Endothelial cell of hepatic sinusoid (primary cell): ENCODE data around the gene RPUSD1.

Source experiments
- in situ Hi-C: cut with HindIII; loops from 2 replicates; pipeline ENCODE4 v1.10.0; 2017; ENCODE audit warnings: low sequenced_read_pairs

RPUSD1 gene, protein sequence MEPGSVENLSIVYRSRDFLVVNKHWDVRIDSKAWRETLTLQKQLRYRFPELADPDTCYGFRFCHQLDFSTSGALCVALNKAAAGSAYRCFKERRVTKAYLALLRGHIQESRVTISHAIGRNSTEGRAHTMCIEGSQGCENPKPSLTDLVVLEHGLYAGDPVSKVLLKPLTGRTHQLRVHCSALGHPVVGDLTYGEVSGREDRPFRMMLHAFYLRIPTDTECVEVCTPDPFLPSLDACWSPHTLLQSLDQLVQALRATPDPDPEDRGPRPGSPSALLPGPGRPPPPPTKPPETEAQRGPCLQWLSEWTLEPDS

DNA sequence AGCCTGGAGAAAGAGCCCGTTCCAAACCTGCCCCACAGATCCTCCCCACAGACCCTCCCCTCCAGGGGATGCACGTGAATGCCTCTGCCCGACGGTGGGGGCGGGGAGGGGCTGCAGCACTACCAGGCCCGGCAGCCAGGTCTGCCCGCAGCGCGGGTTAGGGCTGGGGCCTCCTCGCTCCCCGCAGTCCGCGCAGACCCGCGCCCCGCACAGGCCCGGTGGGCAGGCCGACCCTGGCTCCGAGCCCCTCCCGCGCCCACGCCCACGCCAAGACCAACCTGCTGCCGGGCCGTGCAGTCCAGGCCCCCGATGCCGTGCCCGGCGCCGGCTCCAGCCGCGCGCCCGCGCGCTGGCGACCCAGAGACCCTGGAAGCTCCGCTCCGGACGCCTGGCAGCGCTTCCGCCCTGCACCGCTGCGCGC, at the start of gene RPUSD1:
TSS of gene RPUSD1 (minus strand) at position 404 of the 421 bp plus-strand sequence. CDS start 644 bp downstream, outside the sequence.
- in situ Hi-C loops, result no loop called here

DNA sequence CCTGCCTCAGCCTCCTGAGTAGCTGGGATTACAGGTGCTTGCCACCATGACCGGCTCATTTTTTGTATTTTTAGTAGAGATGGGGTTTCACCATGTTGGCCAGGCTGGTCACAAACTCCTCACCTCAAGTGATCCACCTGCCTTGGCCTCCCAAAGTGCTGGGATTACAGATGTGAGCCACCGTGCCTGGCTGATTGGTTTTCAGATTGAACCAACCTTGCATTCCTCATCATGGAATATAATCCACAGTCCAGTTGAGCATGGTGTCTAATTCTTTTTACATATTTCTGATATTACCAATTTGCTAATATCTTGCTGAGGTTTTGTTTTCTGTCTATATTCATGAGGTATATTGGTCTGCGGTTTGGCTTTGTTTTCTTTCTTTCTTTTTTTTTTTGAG, 48.6 kb upstream of the RPUSD1 start:
- in situ Hi-C loops, result loop anchor here (10.0 kb wide), 5 partner anchors 78 to 378 kb away; no protein-coding TSS in a partner anchor

DNA sequence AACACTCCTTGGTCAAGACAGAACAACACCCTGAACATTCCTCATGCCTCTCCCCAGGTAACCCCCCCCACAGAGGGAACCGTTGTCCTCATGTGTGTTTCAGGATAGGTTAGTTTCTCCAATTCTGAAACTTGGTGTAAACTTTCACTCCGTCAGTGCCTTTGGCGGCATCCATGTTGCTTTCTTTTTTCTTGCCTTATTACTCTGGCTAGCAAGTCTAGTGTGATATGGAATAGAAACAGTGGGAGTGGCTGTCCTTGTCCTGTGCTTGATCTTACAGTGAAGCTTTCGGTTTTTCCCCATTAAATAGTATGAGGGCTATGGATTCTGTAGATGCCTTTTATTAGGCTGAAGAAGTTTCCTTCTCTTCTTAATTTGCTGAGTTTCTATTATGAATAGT, 48.0 kb upstream of the RPUSD1 start:
- in situ Hi-C loops, result loop anchor here (10.0 kb wide), 5 partner anchors 79 to 379 kb away; no protein-coding TSS in a partner anchor

DNA sequence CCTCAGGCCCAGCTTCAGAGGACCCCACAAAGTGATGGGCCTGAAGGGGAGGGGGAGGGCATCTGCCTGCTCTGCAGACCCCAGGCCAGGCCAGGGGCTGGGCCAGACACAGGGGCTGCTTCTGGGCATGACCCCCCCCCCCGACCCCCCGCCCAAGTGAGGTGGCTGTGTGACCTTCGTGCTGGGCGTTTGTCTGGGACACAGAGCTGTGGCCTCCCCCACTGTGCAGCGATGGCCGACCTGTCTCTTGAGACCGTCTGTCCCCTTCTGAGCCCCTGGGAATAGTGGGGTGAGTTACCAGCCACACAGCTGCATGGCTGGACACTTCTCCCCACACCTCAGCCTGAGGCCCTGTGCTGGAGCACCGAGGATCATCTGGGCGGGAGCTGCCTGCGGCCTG, 47.2 kb upstream of the RPUSD1 start:
- in situ Hi-C loops, result loop anchor here (10.0 kb wide), 5 partner anchors 79 to 379 kb away; no protein-coding TSS in a partner anchor

DNA sequence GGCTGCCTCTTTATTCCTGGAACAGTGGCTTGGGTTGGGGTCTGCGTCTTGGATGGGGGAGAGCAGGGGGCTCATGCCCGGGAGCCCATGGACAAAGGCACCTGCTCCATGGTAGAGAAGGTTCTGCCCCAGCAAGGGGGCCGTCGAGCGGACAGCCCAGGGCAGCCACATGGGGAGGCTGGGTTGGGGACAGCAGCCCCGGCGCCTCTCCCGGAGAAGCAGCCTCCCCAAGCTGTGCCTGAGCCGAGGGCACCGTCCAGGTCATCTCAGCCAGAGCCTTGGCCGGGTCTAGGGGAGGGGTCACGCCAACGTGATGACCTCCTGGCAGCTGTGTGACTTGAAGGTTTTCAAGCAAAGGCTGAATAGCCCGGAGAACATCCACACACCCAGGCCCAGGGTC, 45.2 kb upstream of the RPUSD1 start:
- in situ Hi-C loops, result loop anchor here (5.0 to 10.0 kb wide), 6 partner anchors 81 to 381 kb away; no protein-coding TSS in a partner anchor

DNA sequence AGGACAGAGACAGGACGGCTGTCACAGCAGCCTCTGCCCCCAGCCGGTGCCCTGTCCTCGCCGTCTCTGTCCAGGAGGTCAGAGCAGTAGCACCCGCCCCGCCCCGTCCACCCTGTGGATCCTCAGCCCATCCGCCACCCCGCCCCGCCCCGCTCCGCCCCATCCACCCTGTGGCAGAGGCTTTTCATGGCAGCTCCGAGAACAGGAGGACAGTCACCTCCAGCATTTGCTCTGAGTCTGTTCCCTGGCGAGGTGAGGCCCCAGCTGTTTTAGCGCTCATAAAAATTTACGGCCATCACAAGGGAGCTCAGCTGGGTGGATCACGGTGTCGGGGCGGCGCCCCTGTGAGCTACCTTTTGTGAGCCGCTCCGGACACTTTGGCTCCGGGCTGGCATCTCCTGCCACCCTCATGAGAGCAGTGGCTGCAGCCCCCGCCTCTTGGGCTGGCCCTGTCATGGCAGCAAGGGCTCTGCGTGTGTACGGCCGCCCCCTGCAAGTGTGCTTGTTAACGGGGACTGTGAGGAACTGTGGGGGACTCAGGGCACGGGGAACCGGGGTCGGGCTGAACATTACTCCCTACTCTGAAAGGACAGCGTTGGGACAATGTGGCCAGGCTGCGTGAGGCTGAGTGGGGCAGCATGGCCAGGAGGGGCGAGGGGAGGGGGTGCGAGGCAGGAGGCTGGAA, 44.6 kb upstream of the RPUSD1 start:
- in situ Hi-C loops, result loop anchor here (5.0 to 10.0 kb wide), 6 partner anchors 82 to 382 kb away; no protein-coding TSS in a partner anchor

DNA sequence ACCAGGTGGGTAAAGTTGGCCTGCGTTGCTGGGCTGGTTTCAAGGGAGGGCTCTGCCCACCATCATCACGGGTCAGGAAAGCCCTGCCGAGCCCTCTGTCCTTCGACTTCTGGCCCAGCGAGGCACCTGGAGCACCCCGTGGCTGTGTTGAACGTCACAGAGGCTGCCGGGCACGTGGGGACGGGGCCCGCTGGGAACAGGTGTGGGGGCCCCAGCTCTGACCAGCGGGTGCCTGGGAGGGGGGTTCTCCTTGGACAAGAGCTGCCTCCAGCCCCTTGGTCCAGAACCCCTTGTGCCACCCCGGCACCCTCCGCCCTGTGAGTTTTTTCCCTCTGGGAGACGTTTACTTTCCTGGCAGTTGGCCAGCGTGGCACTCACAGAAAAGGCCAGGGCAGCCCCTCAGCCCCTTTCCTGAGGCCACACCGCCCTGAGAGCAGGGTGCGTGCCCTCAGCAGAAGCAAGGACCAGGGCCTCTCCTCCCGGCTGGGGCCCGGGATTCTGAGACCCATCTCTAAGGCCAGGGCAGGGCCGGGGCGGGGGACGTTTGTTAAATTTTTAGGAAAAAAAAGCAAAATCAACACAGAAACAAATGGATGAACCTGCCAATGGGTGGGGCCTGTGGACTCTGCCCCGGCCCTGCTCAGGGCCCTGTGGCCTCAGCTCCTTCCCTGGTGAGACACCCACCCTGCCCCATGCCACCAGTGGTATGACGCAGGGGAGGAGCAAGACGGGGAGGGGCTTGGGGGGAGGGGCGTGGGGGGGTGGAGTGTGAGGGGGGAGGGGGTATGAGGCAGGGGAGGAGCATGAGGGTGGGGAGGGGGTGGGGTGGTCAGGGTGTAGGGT, 43.6 kb upstream of the RPUSD1 start:
- in situ Hi-C loops, result loop anchor here (5.0 to 10.0 kb wide), 6 partner anchors 83 to 383 kb away; no protein-coding TSS in a partner anchor

DNA sequence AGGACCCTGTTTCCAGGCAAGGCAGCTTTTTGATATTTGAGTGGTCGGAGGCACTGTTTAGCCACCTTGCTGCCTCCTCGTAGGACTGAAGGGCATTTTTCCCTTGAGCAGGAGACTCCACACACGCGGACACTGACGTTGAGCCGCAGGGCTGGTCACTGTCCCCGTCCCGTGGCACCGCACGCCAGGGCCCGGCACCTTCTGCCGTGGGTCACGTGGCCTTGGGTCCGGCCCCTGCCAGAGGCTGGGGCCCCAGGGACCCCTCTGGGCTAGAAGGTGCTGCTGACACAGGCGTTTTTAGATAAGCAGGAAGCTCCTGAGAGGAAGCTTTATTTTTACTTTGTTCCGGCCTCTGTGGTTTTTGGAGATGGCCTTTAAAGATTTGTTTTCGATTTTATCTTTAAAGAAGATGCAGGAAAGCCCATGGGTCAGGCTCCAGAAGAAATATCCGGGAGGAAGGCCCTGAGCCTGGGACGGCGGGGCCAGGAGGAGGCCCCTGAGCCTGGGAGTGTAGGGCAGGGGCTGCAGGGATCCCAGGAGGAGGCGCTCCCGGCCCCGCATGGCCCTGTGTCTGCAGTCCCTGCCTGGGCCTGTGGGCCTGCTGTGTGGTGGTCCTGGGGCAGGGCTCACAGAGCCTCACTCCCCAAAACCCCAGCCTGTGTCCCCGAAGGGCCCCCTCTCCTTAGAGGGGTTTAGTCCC, 42.8 kb upstream of the RPUSD1 start:
- in situ Hi-C loops, result loop anchor here (5.0 to 10.0 kb wide), 6 partner anchors 84 to 384 kb away; no protein-coding TSS in a partner anchor

DNA sequence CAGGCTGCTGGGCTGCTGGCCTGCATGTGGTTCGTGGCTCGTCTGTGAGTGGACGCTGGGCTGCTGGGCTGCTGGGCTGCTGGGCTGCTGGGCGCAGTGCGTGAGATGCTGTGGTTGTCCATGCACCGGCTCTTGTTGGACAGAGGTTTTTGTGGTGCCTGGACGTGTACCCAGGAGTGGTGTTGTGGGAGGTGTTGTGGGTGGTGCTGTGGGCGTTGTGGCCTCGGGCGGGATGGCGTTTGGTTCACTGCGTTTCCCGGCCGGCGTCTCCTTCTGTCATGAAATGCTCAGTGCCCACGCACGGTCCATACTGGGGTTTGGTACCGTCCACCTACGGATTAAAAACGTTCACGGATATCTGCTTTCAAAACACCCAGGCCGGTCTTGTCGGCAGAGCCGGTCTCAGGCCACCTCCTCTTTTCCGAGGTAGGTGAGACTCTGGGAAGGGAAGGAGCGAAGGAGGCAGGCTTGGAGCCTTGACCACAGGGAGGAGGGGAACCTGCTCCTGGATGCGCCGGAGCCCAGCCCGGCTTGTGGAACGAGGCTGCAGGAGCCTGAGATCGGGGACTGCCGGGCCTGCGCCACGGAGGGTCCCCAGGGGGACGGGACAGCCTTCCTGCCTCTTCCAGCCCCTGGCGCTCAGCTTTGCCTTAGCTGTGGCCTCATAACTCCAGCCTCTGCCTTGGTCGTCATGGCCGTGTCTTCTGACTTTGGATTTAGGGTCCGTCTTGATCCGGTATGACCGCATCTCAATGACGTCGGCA, 42.1 kb upstream of the RPUSD1 start:
- in situ Hi-C loops, result loop anchor here (5.0 to 10.0 kb wide), 6 partner anchors 85 to 385 kb away; no protein-coding TSS in a partner anchor

DNA sequence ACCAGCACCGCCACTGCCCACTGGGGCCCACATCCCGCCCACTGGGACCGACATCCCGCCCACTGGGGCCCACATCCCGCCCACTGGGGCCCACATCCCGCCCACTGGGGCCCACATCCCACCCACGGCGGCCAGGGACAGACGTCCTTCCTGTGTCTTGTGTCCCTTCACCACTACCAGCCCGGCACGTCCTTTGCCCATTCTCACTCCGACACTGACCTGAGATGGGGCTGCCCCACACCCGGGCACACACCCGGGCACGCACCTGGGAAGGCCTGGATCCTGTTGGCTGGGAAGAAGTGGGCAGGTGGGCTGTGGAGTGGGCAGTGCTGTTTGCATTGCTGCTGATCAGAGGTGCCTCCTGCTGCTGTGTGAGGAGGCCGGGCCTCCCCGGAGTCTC, 40.7 kb upstream of the RPUSD1 start:
- in situ Hi-C loops, result no loop called here

DNA sequence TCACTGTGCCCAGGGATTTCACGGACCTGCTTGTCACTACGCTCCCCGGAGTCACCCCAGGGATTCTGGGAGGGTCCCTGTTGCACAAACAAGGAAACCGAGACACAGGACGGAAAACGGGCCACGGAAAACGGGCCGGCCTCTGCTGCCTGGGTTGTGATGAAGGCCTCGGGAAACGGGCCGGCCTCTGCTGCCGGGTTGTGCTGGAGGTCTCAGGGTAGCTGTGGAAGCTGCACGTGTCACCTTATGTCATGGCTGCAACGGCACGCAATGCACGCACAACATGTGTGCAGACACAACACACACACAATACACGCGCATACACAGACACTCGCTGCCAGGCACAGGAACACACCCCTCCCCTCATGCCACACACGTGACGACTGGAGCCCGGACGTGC, 39.3 kb upstream of the RPUSD1 start:
- in situ Hi-C loops, result no loop called here

DNA sequence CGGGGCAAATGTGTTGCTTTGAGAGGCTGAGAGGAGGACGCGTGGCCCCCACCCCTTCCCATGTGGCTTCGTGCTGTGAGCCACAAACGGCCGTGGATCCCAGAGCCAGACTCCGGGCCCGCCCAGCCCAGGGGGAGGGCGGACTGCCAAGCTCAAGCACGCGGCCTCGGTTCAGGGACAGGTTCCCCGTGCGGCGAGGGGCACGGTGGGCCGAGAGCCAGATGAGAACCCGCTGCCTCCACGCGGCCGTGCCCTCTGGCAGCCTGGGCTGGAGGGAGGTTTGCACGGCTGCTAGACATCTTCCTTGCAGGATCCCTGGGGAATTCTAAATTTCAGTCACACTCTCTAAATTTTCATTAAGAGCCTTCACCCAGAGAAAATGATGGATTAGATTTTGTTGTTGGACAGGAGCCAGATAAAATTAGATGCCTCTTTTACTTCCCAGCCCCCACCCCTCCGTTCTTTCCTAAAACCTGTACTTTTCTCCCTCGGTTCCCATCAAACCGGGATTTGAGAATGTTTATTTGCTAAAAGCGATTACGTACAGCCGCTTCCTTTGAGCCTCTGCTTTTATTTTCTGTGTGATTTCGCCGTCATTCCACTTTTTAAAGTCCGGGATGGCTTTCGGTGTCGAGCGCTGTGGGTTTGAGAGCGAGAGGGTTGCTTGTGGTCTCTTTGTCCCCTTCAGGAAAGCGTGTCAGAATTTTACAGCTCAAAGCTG, 37.3 kb upstream of the RPUSD1 start:
- in situ Hi-C loops, result no loop called here

DNA sequence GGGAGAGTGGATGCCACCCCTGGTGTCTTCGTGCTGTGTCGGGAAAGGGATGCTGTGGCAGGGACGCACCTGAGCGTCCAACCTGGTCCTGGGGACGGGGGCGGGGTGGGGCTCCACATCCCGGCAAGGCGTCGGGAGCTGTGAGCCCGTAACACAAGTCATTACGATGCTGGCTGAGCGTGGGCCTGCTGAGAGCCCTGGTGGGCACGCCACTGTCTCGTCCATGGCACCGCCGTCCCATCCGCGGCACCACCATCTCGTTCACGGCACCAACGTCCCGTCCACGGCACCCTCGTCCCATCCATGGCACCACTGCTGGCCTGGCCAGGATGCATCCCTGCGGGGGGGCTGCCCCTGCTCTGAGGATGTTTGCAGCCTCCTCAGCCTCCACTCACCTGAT, 36.4 kb upstream of the RPUSD1 start:
- in situ Hi-C loops, result no loop called here

DNA sequence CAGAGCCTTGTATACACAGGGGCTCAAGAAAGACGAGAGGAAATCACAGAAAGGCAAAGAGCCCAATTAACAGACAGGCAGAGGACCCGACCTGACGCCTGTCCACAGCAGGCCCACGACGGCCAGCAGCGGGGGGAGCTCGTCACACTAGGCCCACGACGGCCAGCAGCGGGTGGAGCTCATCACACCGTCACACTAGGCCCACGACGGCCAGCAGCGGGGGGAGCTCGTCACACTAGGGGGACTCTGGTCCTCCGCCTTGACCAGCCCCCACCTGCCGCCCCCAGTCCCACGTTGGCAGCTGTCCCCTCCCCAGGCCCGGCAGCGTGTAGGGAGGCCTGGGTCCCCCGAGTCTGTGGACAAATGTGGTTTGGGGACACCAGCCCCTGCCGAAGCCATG, 36.0 kb upstream of the RPUSD1 start:
- in situ Hi-C loops, result no loop called here

DNA sequence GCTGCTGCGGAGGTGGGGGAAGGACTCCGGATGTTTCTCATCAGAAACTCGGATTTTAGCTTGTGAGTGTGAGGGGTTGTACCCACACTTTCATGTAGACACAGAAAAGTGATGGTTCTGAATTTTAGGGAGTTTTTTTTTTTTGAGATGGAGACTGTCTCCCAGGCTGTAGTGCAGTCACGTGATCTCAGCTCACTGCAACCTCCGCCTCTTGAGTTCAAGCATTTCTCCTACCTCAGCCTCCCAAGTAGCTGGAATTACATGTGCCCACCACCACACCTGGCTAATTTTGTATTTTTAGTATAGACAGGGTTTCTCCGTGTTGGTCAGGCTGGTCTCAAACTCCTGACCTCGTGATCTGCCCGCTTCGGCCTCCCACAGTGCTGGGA, 34.7 kb upstream of the RPUSD1 start:
- in situ Hi-C loops, result no loop called here

DNA sequence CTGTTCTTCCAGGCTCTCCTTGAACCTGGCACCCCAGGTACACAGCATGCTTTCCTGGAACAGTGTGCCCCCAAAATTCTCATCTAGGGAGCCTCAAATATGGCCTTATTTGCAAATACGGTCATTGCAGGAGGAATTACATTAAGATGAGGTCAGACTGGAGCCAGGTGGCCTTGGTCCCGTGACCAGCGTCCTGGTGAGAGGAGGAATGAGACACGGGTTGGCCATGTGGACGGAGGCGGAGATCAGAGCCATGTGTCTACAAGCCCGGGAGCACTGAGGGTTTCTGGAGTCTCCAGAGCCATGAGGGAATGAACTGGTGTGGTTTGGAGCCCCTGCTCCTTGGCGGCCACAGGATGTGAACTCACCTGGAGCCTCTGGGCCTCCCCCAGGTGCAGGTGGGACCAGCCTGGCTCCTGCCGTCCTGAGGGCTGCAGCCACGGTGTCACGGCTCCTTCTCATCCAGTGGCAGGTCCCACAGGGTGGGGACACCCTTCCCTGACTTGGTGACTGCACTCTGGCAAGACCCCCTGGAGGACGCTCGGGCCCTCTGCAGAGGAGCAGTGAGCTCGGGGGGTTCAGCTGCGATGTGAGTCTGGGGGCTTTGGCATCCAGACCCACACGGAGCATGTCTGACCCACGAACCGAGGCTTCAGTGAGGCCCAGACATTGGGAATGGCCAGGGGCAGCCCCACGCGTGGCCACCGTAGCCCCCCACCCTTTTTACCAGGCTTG, 34.2 kb upstream of the RPUSD1 start:
- in situ Hi-C loops, result no loop called here

DNA sequence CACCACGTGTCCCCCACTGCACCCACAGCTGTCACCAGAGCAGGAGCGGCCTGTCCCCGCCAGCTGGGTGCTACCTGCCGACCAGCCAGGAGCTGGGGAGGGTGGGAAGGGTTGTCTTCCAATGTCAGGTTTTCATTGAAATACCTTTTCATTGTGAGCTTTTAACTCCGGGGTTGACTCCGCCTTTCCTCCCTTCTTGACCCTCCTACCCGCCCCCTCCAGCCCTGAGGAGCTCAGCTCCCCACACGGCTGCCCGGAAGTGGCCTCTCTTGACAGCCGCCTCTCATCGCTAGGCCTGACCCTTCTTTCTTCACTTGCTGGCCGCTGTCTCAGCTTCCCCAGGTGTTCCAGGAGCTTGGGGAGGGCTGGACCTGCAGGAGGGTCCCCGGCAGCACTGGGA, 33.6 kb upstream of the RPUSD1 start:
- in situ Hi-C loops, result no loop called here

DNA sequence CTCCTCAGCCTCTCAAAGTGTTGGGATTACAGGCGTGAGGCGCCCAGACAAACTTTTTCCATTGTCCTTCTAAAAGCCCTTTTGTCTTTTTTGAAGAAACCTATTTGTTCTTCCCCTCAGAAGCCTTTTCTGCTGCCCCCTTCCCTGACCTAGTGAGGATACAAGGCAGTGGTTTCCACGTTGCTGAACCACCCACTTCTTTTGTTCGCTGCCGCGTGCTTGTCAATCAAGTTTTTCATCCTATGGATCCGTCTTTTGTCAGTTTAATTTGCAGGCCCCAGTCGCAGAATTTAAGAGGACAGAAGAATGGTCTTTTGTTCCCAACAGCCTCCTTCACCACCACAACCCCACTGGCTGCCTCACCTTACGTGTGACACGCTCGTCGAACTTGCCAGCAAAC, 32.6 kb upstream of the RPUSD1 start:
- in situ Hi-C loops, result no loop called here
